ENCODE data around the gene C3orf70.

C3orf70 gene

DNA sequence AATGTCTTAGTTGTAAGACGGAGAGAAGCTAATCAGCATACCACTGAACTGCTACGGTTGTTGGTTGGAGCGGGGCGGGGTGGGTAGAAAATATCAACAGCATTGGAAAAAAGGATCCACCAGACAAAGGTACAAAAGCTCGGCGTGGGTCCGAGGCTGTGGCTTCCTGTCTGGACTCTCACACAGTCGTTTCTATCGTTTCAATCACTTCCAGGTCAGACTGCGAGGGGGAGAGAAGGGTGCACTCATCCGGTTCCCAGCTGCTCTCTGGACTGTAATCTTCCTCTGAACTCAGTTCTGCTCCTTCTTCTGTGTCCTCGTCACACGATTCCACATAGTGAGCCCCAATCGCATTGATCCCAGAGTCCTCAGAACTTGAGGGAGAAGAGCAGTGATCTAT is 70.0 kb downstream of the C3orf70 start:
- no peak for DNase-seq

DNA sequence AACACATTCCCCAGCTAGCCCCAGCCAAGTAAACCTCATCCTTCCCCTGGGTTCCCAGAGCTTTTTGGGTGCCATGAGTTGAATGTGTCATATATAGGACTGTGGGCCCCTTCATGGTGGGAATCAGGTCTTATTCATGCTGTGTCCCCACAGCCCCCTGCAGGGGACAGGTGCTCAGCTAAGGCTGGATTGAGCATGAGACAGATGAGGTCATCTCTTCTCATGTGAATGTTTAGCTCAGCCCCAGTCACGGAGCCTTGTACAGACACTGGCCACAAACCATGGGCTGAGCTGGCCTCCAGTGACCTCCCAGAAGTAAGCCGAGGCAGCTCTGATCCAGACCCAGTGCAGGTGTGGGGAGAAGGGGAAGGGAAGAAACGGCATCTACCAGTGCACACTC is 70.7 kb downstream of the C3orf70 start:
- no peak for DNase-seq

DNA sequence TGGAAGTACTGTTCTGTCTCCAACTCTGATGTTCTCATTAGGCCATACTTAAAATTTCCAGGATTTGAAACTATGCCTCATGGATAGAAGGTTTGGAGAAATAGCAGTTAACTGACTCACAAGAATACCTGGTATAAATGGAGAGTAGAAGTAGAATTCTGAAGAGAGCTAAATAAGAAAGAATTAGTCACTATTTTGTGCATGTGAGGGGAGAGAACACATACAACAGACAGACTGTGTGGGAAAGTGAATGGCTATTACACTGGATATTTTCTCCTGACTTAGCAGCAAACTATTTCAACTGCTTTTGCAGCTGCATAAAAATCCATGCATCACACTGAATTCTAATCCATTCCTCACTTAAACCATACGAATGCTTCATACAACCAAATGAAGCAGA is 71.3 kb downstream of the C3orf70 start:
- DNase-seq, result no peak

DNA sequence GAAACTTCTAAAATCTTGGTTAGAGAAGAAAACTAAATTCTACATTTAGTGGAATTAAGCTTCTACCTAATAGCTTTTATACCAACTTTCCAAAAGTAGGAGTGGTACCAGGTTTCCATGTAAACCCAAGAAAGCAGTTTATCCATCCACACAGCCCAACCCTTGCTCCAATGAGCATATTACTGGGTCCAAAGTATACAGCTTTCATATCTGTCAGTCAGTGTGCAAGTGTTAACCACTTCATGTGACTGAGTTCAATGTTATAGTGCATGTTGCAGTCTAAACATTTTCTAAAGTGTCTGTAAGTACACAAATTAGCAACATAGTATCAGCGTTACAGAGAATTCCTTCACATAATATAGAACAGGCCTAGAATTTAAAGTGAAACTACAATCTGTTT is 73.2 kb downstream of the C3orf70 start:
- DNase-seq, result no peak

DNA sequence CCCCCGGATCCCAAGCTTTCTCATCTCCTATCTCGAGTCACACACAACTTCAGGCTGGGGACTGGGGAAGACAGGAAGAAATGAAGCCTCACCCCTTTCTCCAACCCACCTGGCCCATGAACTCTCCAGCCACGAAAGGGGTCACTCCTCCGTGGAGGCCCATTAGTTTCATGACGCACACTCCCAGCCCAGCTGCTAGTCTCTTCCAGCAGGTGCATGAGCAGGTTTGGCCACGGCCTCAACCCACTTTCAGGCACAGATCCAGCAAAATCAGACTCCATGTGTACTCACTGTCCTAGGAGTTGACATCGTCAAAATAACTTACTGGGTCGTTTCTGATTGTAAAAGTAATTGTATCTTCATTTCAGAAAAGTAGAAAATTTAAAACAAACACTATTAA is 76.6 kb downstream of the C3orf70 start:
- DNase-seq, result no peak

DNA sequence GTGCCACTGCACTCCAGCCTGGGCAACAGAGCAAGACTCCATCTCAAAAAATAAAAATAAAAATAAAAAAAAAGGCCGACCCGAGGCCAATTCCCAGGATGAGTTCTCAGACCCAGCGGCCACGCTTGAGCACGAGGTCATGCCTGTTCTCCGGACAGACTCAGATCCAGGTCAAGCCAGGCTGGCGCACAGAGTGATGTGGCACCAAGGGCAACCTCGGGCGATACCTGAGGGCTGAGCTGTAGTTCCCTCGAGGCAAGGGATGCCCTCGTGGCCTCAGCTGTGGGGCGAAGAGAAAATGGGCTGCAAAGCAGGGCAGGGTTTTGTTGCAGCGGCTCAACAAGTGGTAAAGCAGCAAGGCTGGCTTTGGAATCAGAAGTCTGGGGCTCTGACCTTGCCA is 77.3 kb downstream of the C3orf70 start:
- no peak for DNase-seq

DNA sequence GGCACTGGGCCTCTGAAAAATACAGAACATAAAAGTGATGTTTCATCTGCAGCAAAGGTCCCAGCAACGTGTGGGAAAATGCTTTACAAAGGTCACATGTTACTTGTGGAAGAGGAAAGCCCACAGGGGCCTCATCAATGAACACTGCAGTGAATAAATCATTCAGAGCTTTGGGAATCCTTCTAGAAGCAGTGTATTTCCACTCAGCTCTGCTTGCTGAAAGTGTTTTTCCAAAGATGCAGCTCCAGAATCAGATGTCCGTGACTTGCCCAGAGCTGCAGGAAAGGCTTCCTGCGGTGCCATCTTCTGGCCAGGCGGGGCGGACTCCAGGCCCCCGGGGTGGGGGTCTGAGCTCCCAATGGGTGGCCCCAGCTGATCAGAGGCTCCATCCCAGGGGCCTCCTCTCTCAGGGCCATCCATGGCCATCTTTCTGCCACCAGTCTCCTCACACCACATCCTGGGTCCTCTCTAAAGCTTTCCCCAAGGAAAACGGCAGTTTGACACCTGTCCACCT is 81.5 kb downstream of the C3orf70 start:
- DNase-seq, result no peak

DNA sequence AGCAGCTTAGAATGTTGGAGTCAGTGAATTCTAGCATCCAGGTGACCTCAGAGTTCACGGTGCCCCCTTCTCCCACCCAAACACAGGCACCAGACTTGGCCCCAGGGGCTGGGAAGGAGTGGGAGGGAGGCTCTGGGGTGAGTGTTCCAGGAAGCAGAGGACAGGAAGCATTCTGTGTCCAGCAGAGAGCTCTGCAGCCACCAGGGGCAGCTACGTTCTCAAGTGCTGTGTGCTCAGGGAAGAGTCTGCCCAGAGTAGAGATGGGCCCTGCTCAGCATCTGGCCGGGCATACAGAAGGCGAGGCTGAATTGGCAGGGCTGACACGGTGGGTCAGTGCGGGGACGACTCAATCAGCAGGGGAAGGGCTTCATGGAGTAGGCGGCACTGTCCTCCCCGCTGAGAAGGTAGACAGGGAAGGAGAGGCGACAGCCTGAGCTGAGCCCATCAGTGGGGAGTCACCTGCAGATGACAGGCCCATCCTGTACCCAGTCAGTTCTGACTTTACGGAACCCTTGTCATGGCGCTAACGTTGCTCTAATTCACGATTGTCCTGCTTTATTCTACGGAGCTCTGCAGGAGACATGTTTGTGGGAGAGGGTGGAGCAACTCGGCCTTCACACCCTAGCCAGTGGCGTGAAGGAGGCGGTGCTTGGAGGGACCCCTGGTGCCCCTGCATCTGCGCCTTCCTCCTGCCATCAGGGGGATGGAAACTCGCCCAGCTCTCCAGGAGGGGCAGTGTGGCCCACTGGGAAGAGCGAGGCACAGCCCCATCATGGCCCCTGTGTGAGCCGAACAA is 82.2 kb downstream of the C3orf70 start:
- no peak for DNase-seq

DNA sequence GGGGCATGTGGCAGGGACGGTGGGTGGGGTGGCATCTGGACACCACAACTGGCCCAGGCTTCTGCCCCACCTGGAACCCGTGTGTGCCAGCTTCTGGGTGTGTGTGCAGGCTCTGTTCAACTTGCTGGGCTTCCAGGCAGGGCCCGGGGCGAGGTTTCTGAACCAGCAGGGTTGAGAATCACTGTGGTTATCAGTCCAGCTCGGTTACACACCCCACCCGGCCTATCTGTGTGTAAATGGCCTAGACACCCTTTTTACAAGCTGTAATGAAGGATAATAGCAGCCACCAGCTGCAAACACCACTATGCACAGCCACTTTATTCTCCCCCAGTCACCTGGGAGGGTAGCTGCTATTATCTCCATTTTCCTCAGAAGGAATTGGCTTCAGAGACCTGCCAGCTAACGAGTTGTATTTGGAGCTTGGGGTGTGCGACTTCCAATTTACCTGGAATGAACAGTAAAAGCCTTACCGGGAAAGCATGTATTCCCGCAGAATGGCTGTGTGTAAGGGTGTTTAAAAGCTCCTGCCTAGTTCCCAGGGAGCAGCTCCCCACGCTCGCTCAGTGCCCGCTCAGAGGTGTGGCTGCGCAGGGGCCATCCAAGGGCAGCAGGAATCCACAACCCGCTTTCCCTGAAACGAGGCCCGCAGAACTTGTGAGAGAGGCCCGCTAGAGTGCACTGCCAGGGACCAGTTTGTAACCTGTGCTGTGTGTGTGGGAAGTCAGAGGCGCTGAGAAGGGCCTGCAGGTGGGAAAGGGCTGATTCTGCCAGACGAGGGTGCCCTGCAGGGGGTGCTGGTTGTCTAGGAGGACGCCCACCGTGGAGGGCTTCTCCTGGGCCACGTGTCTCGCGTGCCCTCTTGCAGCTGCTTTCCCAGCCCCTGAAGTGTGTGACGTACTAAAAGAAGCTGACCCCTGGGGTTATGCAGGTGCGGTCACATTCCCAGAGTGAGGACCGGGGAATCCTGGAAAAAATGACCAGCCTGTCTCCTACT is 83.5 kb downstream of the C3orf70 start:
- no peak for DNase-seq

DNA sequence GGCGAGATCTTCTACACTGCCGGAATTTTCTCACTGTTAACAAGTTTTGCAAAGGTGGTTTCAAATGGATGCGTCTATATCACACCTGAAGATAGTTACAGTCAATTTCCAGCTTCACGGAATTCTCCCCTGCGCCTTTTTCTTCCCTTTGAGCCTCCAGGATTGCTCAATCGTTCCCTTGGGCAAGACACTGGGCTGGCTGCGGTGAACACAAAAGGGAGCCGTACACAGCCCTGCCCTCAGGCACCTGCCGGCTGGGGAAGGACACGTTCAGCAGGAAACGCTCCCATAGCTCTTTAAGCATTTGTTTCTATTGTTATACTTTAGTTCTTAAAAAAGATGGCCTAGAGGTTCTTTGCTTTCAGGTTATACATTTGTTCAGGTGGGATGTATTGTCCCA is 85.7 kb downstream of the C3orf70 start:
- no peak for DNase-seq

DNA sequence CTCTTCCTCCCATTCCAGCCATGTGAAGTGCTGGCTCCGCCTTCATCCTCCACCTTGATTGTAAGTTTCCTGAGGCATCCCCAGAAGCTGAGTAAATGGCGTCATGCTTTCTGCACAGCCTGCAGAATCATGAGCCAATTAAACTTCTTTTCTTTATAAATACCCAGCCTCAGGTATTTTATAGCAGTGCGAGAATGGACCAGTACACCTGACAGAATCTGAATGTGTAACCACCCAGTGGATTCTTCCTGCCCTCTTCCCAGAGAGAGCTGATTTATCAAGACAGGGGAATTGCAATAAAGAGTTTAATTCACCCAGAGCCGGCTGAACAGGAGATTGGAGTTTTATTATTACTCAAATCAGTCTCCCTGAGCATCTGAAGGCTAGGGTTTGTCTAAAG is 86.6 kb downstream of the C3orf70 start:
- DNase-seq, result no peak

DNA sequence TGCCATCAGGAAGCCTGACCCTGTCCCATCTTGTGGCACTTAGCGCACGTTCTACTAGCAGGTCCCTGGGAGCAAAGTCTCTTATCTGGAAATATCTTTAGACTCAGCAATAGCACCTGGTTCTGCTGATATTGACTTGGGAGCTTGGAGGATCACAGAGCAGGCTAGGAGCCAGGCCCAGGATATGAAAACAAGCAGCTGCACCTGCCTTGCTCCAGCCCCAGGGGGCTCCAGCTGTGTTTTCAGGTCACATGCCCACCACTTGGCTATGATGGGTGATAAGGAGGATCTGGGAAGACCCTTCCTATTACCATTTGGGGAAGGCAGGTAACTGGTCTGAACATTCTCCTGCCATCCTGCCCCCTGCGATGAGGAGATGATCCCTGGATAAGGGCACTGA is 87.8 kb downstream of the C3orf70 start:
- no peak for DNase-seq

DNA sequence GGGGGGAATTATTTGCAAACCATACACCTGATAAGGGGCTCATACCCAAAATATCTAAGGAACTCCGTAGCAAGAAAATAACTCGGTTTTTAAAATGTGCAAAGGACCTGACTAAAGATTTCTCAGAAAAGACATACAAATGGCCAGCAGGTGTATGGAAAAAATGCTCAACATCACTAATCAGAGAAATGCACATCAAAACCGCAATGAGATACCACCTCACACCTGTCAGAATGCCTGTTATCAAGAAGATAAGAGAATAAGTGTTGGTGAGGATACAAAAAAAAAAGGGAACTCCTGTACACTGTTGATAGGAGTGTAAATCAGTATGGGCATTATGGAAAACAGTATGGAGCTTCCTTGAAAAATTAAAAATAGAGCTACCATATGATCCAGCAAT is 89.4 kb downstream of the C3orf70 start:
- DNase-seq, result no peak

DNA sequence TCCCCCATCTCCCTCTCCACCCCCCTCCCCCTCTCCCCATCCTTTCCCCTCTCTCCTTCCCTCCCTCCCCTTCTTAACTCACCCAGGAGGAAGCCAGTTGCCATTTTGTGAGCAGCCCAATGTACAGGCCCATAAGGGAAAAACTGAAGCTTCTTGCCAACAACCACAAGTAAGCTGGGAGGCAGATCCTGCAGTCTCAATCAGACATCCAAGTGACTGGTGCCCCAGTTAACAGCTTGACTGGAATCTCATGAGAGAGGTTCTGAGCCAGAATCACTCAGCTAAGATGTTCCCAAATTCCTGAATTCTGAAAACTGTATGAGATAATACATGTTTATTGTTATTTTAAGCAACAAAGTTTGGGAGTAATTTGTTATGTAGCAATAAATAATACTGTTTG is 90.7 kb downstream of the C3orf70 start:
- DNase-seq, result no peak

DNA sequence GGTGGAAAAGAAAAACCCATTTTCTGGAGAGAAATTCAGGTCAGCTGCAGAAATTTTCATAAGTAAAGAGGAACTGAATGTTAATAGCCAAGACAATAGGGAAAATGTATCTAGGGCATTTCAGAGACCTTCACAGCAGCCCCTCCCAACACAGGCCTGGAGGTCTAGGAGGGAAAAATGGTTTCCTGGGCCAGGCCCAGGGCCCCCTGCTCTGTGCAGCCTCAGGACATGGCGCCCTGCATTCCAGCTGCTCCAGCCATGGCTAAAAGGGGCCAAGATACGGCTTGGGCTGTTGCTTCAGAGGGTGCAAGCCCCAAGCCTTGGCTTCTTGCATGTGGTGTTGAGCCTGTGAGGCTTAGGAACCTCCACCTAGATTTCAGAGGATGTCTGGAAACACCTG is 92.2 kb downstream of the C3orf70 start:
- DNase-seq, result no peak

DNA sequence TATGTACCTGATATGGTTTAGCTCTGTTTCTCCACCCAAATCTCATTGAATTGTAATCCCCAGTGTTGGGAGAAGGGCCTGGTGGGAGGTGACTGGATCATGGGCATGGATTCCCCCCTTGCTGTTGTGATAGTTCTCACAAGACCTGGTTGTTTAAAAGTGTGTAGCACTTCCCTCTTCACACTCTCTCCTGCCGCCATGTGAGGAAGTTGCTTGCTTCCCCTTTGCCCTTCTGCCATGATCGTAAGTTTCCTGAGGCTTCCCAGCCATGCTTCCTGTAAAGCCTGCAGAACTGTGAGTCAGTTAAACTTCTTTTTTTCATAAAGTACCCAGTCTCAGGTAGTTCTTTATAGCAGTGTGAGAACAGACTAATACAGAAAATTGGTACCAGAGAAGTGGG is 93.1 kb downstream of the C3orf70 start:
- DNase-seq, result no peak

DNA sequence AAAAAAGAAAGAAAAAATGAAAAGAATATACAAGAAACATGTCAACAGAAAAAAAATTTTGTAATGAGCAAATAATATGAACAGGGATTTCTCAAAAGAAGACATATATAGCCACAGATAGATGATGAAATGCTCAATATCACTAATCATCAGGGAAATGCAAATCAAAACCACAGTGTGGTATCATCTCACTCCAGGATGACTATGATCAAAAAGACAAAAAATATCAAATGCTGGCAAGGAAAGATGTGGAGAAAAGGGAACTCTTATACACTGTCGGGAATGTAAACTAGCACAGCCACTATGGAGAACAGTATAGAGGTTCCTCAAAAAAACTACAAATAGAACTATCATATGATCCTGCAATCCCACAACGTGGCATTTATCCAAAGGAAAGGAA is 94.1 kb downstream of the C3orf70 start:
- no peak for DNase-seq

DNA sequence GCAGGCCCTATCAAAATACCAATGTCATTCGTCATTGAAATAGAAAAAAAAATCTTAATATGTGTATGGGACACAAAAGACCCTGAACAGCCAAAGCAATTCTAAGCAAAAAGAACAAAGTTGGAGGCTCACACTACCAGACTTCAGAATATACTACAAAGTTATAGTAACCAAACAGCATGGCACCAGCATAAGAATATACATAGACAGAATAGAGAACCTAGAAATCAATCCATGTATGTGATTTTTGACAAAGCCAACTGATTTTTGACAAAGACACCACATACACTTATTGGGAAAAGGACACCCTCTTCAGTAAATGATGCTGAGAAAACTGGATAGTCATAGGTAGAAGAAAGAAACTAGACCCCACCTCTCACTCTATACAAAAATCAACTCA is 95.0 kb downstream of the C3orf70 start:
- DNase-seq, result no peak

DNA sequence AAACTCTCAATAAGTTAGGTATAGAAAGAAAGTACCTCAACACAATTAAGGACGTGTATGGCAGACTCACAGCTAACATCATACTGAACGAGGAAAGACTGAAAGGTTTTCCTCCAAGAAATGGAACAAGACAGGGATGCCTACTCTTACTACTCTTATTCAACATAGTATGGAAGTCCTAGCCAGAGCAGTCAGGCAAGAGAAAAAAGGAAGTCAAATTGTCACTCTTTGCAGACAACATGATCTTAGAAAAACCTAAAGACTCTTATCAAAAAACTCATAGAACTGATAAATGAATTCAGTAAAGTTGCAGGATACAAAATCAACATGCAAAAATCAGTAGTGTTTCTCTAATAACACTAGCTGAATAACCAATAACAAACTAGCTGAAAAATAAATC is 96.0 kb downstream of the C3orf70 start:
- DNase-seq, result no peak

DNA sequence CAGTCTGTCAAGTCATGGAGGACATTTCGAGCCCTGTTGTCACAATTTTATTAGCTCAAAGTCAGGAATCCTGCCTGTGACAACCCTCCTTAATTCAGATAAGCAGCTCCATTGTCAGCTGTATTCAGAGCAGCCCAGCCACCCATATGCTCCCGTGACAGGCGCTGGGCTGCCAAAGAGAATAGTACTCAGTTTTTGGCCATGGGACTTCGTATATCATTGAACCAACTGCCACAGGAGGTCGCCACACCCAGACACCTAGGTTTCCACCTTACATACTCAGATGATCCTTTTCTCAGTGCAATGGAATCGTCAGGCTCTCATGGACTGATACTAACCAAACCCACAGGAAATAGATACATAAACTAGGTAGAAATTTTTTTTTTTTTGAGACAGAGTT is 100.2 kb downstream of the C3orf70 start:
- no peak for DNase-seq

DNA sequence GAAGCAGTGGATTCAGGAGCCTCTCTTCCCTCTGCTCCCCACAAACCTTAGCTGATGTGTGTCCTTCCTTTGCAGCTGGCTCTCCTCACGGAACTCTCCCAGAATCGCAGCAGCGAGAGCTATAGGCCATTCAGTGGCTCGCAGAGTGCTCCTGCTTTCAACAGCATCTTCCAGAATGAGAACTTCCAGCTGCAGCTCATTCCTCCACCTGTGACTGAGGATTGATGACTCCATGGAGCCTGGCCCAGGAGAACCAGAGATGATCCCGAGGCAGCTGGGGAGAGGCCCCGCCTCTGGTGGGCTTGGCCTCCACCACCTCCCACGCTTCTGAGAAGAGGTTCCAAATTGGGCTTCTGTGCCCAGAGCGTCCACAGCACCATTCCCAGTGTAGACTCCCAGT is 101.1 kb downstream of the C3orf70 start:
- DNase-seq, result no peak

DNA sequence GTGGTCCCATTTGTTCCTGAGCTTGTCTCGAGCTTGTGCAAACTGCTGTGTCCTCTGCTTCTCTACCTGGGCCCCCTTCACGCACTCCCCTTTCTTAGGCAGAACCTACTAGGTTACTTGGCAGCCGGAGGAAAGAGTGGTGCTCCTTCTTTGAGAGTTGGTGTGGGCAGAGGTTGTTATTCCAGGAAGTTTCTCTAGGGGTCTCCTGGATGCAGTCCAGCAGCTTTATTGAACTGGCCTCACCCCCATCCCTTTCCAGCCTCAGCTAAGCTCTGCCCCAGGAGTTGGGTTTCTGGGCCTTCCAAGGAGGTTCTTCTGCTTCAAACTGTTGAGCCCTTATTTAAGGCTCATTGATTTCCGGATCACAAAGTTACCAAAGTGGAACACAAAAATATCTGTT is 103.2 kb downstream of the C3orf70 start:
- no peak for DNase-seq

DNA sequence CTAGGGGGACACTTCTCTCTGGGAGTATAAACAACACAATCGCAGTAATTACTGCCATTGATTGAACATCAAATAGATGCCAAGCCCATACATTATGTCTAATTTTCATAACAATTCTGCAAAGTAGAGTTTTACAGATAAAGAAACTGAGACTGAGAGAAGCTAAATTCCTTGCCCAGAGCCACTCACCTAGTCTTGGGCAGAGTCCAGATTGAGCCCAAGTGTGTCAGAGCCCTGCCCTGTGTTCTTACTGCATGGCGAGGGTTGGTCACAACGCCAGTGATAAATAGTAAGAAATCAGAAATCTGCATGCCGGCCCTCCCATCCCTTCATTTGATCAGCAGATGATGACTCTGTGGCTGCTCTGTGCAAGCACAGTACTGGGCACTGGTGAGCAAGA is 106.3 kb downstream of the C3orf70 start:
- no peak for DNase-seq

DNA sequence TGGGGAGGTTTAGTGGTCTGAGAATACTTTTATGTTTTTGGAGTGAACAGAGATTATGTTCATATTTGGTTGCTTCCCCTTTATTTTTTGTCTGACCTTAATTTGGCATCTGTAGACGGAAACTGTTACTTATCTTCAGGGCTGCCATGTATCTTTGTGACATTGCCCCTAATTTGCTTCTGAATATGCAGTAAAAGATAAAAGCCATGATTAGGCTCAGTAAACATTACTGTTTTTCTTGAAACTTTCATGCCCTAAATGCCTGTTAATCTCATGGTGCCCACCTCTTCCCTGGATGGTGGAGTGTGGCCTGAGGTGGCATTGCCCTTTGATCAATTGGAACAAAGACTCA is 106.7 kb downstream of the C3orf70 start:
- DNase-seq, result no peak

Data from NCI-H2171 treated with DMSO at 0.1 percent for 48 hours (cell line).